ENCODE measurements around the gene NLRP12. TPM values are rescaled to one million over a fixed set of nuclear protein-coding genes. Genes with fewer than 3 reads are reported as not detected.

Gene NLRP12
- total RNA-seq, 2 donors from 2014 or later: 0.19 to 1.1 TPM

DNA sequence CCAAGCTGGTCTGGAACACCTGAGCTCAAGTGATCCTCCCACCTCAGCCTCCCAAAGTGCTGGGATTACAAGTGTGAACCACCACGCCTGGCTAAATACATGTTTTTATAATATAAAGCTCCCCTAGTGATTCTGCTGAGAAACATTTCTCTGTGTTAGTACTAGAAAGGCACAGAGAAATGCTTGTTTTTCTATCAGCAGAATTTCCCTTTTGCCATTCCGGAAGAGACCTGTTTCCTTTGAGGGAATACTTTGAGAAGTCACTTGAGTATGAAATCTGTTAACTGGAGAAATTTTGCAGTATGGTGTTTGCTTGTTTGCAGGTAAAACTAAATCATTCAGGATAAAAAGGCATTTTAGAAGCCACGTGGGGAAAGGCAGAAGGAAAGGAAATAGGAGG lies 4.4 kb upstream of the NLRP12 start:
- H3K4me3 ChIP-seq: no peak overlapping the region
- H3K9me3 ChIP-seq: no peaks in the 10 kb centered on the region
- no peaks in the 10 kb centered on the region for H3K36me3 ChIP-seq
- no peak for DNase-seq (ENCODE audit: low spot score)
- no peaks in the 10 kb centered on the region for H3K27me3 ChIP-seq
- no peak for TF ChIP-seq CTCF (IDR thresholded peaks at IDR 0.05)
- H3K4me1 ChIP-seq: no peaks in the 10 kb centered on the region
- no peak overlapping the region for H3K27ac ChIP-seq

DNA sequence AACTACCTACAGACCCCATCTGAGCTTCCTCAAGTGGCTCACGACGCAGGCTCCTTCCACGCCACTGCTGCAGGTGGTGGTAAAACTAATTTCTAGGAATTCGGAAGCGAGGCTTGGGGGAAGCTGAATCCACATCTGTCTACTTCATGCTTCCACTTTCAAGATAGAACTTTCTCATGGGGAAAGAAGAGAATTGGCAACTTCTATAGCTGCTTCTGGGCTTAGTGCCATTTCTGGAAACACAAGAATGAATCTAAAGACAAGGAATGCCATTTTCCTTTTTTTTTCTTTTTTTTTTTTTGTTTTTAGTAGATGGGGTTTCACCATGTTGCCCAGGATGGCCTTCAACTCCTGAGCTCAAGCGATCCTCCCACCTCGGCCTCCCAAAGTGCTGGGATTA lies 2.8 kb upstream of the NLRP12 start:
- DNase-seq (ENCODE audit: low spot score): no peak
- Histone ChIP-seq H3K36me3 (no peaks in the 10 kb centered on the region), H3K9me3 (no peaks in the 10 kb centered on the region), H3K27ac (no peak overlapping the region), H3K4me1 (no peaks in the 10 kb centered on the region), H3K27me3 (no peaks in the 10 kb centered on the region), H3K4me3 (no peak overlapping the region)
- TF ChIP-seq CTCF (IDR thresholded peaks at IDR 0.05): no peak

GRCh38 chr19:53823380-53824120 lies 564 bp downstream of the NLRP12 start:
- H3K27me3 ChIP-seq: no peaks in the 10 kb centered on the region
- DNase-seq (ENCODE audit: low spot score): no peak
- no peaks in the 10 kb centered on the region for H3K4me1 ChIP-seq
- H3K27ac ChIP-seq: no peak overlapping the region
- no peak for TF ChIP-seq CTCF (IDR thresholded peaks at IDR 0.05)
- H3K4me3 ChIP-seq: no peak overlapping the region
- no peaks in the 10 kb centered on the region for H3K9me3 ChIP-seq
- H3K36me3 ChIP-seq: no peaks in the 10 kb centered on the region

DNA sequence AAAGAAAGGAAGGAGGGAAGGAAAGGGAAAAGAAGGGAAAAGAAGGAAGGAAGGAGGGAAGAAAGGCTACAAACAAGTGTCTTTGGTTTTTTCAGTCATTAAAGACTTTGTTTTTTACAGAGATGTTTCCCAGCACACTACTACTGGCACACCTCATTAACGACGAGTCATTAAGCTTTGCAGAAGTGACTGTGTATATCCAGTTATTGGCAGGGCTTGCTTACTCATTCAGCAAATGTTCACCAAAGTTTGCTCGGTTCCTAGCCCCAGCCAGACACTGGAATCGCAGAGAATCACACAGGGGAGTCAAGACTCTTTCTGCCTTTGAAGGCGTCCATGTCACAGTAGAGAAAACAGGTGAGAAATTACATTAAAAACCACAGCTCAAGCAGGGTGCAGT lies 4.3 kb downstream of the NLRP12 start:
- Histone ChIP-seq H3K27me3 (no peaks in the 10 kb centered on the region), H3K4me3 (no peak overlapping the region), H3K4me1 (no peaks in the 10 kb centered on the region), H3K36me3 (no peaks in the 10 kb centered on the region), H3K27ac (no peak overlapping the region), H3K9me3 (no peaks in the 10 kb centered on the region)
- DNase-seq (ENCODE audit: low spot score): no peak
- TF ChIP-seq CTCF (IDR thresholded peaks at IDR 0.05): no peak

DNA sequence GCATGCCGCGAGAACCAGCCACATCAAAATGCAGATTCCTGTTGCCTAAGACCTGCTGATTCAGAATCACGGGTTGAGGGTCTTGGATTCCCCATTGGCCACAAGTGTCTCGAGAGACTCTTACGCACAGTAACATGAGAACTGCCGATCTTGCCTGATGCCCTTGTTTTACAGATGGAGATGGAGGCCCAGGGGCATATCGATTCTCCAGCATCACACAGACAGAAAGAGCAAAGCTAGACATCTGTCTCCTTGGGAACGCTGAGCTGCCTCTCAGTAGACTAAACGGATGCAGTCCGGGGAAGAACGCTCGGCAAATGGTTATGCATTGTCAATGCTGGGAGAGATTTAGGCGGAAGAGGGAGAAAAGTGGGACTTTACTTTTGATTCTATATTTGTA lies 5.4 kb downstream of the NLRP12 start:
- H3K27me3 ChIP-seq: no peaks in the 10 kb centered on the region
- H3K4me3 ChIP-seq: no peak overlapping the region
- no peak for DNase-seq (ENCODE audit: low spot score)
- H3K36me3 ChIP-seq: no peaks in the 10 kb centered on the region
- no peaks in the 10 kb centered on the region for H3K4me1 ChIP-seq
- TF ChIP-seq CTCF (IDR thresholded peaks at IDR 0.05): no peak
- H3K27ac ChIP-seq: no peak overlapping the region
- H3K9me3 ChIP-seq: no peaks in the 10 kb centered on the region

DNA sequence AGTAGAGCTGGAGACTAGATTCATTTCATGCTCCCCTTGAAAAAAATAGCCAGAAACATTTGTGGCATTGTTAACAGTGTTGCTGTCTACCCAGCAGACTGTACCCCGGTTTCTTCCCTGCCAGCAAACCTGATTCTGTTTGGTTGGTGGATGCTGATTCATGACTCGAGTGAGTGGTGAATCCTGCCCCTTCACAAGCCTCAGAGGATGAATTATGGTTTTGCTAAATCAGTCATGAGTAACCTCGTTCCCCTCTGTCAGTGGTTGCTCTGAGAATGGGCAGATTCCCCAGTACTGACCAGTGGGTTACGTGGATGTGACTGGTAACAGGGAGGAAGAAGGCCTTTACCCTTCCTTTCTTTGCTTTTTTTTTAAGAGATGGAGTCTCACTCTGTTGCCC lies 10.1 kb downstream of the NLRP12 start:
- Histone ChIP-seq H3K27me3 (no peaks in the 10 kb centered on the region), H3K4me3 (no peak overlapping the region)

More for the DNA sequence above, 10.1 kb downstream of the NLRP12 start:
- H3K36me3 ChIP-seq: no peaks in the 10 kb centered on the region
- no peak for DNase-seq (ENCODE audit: low spot score)
- no peak for TF ChIP-seq CTCF (IDR thresholded peaks at IDR 0.05)
- no peaks in the 10 kb centered on the region for H3K4me1 ChIP-seq
- H3K27ac ChIP-seq: no peak overlapping the region
- H3K9me3 ChIP-seq: no peaks in the 10 kb centered on the region
